Inflammatory macrophage treated with lipopolysaccharide for 4 hours (primary cell): ENCODE measurements around the gene LDLRAP1.

Experiments used
- DNase-seq: peaks from one replicate; pipeline ENCODE4 v3.0.0-alpha.2; 2020

The LDLRAP1 gene

DNA sequence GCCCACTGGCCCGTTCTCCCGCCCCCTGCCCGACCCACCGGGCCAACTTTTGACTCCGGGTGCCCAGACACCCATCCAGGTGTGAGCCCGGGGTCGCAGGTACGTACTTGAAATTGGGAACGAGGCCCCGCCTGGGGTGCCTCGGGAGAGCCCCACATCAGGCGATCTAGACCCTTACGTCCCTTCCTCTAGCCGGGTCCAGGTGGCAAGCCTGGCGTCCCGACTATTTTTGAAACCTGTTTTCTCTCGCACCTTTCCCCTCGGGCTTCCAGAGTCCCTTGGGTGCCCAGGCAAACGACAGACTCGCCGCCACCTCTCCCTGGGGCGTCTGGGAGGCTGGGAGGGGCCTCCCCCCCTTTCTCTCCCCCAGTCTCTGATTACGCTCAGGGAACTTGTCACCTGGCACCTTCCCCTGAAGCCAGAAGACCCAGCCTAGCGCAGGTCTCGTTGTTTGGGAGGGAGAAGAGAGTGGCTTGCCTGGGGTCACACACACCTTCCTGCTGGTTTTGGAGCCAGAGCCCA, 898 bp downstream of the LDLRAP1 start:
- DNase-seq: no peak

DNA sequence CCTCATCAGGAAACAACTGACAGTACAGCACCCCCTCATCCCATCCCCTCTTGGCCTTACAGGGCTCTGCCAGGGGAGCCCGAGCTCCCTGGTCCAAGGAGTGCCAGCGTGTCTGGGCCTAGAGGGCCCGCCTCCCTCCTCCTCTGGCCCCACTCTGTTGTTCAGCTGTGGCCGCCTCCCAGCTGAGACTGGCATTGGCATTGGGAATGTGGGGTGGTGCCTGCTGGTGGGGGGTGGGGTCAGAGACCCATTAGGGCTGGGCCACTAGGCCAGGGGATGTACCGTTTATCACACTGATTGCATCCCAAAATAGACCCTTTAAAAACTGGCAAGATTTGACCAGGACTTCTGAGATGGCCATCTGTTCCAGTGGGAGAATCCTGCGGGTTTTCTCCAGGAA, 1.4 kb downstream of the LDLRAP1 start:
- no peak for DNase-seq

DNA sequence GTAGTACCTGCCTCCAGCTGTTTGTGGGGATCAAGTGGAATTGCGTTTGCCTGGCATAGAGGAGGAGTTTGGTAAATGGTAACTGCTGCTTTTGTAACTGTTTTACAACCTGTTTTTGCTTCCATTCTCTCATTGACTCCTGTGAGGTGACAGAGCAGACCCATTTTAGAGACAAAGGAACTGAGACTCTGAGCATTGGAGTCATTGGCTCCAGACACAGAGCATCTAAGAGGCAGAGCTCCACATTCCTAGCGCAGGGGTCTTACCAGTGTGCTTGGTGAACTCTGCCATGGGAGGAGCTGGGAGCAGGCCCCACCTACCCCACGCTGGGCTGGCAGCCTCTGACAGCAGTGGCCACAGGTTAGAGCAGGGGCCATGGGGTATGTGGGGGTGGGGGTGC, 2.4 kb downstream of the LDLRAP1 start:
- no peak for DNase-seq

DNA sequence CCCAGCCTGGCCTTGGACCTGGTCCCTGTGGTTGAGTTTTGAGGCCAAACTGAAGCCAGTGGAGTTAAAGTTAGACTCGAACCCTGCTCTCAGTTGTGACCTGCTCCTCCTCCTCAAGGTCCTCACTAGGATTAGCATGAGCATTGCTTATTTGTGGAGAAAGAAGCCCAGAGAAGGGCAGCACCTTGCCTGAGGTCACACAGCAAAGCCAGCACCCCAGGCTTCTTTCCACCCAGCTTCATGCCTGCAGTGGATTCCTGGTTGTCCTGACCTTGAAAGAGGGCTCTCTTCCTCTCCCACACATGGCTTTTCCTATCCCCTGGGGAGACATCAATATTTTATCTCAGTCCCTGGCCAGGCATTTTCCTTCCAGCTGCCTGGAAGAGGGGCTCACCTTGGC, 2.8 kb downstream of the LDLRAP1 start:
- no peak for DNase-seq

DNA sequence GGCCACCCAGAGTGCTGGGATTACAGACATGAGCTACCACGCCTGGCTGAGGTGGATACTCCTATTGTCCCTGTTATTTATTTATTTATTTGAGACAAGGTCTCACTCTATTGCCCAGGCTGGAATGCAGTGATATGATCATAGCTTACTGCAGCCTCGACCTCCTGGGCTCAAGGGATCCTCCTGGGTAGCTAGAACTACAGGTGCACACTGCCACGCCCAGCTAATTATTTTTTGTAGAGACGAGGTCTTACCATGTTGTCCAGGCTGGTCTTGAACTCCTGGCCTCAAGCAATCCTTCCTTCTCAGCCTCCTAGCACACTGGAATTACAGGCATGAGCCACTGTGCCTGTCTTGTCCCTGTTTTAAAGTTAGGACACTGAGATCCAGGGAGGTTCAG, 5.2 kb downstream of the LDLRAP1 start:
- DNase-seq: no peak

DNA sequence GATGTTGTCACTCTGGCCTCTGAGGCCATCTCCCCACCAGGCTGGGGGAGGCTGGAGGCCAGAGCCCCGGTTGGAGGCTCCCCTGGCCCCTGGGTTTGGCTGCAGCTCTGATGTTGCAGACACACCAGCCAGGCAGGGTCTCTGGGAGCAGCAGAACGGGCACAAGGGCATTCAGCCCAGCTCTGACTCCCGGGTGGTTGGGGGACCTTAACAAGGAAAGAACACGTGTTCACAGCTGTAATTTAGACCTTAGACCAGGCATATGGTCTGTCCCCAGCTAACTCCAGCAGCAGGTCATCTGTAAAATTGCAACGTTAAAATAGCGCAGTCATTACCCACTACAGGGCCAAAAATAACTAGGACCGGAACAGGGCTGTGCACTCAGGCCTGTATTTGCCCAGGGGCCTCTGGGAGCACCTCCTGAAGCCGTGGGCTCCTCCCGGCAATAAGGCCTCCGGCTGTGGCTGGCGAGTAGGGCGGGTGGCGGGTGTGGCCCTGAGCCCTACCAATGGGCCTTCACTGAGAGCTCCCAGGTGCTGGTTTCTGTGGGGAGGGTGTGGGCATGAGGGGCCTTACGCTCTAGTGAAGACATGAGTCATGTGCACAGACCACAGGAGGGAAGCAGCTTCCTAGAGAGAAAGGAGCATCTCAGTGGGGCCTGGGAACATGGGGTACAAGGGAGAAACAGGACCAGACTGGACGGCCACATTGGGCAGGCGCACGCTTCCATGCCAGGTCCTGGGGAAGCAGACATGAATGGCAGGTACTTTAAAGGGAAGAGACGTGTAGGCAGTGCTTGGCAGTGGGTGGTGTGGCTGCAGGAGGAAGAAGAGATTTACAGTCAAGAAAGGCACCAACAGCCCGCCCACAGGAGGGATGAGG, 6.1 kb downstream of the LDLRAP1 start:
- peak; percentile 54 for DNase-seq

DNA sequence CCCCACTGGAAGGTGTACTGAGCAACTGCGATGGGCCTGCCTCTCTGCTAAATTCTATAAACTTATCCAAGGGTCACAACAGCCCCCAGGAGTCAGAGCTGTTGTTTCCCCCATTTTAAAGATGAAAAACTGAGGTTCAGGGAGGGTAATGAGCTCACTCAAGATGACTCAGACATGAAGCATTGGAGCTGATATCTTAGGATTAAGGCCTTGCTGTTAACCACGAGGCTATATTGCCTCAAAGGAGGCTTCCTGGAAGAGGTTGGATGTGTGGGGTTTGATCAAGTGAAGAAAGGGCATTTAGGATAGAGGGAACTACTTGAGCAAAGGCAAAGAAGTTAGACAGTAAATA, 6.7 kb downstream of the LDLRAP1 start:
- peak; percentile 75 for DNase-seq

DNA sequence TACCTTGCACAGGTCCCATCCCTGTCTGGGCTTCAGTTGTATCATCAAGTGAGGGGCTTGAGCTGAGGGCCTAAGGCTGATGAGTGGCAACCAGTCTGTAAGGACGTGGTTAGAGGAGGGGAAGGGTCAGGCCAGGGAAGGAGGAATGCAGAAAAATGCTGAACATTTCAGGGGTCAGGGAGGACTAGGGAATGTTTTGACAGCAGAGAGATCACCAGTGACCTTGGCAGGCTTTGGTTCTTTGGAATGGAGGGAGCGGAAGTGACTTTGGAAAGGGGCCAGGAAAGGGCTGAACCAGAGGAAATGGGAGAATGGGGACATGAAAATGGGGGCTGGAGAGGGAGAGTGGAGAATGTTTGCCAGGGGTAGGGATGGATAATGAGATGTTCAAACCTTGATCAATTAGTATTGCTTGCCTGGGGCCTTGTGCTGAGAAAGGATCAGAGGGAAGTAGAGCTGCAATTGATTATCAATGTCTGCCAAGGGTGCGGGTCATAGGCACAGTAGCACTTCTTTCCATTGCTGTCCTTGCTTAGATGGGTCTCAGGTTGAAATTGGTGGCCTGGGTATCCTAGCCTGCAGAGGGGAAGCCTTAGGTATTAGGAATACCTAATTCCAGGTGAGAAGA, 7.4 kb downstream of the LDLRAP1 start:
- DNase-seq: no peak

DNA sequence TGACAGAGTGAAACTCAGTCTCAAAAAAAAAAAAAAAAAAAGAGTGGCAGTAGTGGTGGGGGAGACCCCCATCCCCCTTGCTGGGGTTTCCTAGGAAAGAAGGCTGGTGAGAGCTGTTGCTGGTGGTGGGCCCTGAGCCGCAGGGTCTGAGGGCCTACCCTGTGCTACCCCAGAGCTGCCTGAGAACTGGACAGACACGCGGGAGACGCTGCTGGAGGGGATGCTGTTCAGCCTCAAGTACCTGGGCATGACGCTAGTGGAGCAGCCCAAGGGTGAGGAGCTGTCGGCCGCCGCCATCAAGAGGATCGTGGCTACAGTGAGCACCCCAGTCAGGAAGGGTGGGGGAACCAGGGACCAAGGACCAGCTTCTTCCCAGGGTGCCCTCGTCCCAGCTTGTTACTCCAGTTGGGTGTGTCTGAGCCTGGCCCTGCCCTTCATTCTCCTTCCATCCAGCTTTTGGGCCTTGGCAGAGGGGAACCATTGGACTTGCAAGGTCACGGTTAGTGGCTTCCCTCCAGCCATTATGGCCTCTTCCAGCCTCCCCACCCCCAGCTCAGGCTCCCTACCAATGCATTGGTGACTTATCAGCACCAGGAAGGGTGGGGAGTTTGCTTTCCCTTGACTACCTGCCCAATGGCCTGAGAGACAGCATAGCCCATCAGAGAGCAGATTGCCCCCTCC, 10.5 kb downstream of the LDLRAP1 start:
- DNase-seq: no peak

DNA sequence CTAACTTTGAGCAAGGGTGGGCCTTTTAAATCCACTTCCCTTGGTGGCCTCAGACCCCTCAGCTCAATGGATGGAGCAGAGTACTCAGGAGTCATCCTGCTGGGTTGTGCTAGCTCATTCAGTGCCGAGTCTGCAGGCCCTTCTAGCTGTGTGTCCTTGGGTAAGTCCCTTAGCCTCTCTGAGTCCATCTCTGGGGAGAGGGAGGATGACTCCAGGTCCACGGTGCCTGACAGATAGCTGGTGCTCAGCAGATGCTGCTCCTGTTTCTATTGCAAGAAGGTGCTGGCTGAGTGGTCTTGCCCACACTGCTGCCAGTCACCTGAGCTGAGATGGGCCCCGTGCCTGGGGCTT, 11.0 kb downstream of the LDLRAP1 start:
- no peak for DNase-seq

DNA sequence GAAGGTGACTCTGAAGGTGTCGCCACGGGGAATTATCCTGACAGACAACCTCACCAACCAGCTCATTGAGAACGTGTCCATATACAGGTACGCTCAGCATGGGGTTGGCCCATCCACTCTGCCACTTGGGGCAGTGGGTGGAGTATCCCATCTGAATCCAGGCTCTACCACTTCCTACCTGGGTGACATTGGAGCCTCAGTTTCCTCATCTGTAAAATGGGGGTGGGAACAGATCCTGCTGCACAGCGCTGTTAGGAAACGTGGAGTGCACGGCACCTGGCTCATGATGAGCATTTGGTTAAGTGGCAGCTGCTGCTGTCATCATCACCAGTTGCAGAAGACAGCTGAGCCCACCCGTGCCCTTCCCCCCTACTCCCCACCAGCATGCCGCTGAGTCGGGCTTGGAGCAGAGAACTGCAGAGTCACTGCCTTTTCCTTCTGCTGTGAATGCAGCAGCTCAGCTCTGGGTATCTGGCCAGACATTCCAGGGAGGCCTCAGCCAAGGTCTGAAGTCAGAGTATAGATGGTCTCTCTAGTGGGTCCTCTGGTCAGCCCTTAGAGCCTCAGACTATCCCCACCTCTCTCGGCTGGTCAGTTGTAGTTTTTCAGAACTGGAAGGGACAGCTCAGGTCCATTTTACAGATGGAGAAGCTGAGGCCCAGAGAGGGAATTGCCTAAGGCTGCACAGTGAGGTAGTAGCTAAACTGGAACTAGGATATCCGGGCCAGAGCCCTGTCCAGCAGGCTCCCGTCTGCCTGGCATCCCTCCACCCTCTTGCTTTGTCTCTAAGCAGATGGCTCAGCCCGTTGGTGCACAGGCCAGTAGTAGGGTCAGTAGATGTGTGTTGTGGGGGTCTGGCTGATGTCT, 11.7 kb downstream of the LDLRAP1 start:
- DNase-seq: no peak

DNA sequence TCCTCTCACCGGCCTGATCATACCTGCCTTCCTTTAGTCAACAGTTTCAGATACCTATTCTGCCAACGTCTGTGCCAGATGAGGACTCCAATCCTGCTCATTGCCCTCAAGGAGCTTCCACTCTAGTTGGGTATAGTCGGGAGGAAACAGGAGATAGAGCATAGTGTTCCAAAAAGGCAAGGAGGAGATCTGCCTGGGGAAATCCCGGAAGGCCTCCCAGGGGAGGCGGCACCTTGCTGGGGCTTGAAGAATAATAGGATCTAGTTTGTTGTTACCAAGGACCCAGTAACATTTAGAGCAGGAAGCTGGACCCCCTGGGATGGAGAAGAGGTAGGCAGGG, 12.3 kb downstream of the LDLRAP1 start:
- no peak for DNase-seq

DNA sequence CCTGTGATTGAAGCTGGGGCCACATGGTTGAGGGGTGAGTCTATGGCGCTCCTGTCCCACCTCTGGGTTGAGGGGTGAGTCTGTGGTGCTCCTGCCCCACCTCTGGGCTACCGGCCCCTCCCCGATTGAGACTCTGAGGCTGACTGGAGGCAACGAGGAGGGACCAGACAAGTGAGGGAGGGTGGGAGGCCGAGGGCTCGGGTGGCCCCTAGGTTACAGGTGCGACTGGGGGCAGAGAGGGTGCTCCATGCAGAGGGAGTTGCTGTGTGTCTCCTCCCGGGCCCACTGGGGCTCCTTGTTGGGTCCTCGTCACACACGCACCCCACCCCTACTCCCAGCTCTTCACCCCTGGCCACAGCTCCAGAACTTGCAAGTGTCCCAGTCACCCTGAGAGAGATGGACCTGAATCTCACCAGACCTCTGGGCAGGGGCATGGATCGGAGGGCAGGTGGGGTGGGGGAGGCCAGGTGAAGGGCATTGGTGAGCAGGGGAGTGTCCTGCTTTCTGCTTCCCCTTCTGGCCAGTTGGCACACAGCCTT, 12.8 kb downstream of the LDLRAP1 start:
- no peak for DNase-seq

DNA sequence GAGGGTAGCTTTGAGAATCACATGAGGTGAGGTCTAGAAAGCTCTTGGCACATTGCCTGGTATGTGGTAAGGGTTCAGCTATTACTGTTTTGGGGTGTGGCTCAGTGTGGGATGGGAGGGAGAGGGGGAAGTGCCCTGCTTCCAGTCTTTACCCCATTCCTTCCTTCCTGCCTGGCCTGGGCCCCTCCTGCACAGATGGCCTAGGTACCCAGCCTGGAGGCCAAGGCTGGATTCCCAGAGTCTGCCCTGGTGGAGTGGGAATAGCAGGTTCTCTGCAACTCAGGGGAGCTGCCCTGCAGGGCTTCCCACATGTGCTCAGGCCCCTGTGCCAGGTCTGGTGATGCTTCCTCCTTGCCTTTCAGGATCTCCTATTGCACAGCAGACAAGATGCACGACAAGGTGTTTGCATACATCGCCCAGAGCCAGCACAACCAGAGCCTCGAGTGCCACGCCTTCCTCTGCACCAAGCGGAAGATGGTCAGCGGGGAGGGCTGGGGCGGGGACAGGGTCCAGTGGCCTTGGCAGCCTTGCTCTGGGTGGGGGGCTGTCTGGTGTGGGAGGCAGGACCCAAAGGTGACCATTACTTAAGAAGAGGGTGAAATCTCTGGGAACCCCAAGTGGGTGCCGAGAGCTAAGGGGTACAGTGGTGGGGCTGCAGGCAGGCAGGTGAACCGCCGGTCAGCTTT, 13.5 kb downstream of the LDLRAP1 start:
- DNase-seq: peak; percentile 69

DNA sequence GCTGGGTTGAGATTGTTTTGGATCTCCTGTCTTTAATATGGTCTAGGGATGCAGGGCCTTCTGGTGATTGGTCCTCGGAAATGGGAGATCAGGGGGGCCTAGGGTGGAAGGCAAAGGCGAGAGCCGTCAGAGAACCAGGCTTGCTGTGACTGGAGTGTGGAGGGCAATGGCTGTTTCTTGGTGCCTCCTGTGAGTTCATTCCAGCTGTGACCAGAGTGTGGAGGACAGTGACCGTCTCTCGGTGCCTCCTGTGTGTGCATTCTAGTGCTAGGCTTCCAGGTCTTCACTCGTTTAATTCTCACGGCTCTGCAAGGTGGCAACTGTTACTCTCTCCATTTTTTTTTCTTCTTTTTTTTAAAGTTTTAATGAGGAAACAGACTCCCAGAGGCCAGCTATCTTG, 14.1 kb downstream of the LDLRAP1 start:
- no peak for DNase-seq

DNA sequence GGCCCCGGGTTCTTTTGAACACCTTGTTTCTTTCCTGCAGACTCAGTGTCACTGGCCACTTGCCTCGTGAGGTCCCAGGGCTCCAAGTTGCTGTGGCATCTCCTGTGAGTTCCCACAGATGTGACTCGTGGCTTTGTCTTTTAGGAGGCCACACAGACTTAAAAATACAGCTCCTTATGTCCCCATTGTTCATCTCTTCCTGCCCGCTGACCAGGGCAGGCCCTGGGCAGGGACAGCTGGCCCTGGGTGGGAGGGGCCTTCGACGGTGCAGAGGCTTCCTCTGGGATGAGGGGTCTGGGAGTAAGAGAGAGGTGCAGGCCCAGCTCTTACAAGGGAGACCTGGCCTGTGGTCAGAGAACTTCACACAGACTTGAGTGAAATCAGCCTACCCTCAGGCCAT, 15.6 kb downstream of the LDLRAP1 start:
- DNase-seq: no peak

DNA sequence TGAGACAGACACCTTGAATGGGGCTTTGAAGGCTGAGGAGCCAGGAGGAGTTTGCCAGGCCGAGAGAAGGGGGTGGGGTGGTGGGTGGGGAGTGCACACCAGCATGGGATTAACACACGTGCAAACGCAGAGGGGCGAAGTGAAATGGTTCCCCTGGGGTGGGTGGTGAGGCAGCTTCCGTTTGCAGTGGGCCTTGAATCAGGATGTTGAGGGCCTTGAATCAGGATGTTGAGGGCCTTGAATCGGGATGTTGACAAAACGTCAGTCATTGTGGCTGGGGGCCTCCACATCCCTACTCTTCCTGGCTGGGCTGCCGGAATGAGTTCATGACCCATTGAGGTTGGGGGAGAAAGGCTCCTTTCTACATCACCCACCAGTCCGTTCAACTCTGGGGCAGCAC, 16.6 kb downstream of the LDLRAP1 start:
- no peak for DNase-seq

DNA sequence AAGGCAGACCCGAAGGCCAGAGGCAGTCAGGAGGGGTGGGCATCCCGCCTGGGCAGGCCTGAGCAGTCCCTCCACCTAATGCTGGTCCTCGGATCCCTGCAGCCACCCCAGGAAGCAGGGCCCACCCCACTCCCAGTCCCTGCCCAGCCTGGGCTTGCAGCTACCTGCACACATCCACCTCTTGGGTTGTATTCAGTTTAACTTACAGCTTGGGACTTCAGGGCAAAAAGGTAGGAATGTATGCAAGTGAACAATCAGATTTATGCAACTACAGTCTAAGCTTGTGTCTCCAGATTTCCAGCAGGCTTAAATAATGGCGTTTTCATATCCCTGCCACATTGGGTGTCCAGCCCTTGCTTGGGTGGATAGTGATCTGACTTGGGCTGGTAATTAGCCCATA, 17.4 kb downstream of the LDLRAP1 start:
- no peak for DNase-seq

DNA sequence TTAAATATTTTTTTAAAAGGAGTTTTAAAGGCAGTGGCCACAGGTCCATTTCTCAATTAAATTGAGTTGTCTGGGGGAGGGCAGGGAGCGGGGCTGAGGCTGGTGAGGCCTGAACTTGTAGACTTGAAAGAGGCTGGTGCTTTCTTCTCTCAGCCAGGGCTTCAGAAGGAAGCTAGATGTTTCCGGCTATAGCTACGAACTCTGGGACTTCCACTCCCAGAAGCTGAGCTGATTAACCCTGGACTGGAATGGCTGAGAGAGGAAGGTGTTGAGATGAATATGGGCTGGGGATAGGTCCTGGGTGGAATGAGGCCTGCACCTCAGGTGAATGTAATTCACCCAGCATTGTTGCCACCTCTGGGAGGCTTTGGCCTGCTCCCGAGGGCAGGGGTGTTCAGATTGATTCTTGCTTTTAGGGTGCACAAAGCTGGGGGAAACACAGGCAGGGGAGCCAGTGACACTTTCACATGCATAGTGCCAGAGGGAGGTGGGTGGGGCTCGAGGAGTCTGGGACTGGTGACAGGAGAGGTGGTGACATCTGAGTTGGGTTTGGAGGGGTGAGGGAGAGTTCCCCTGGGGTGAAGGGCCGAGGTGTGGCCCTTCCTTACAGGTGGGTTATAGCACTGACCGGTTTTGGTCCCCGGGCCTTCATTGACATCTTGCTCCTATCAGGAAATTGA, 18.2 kb downstream of the LDLRAP1 start:
- no peak for DNase-seq

DNA sequence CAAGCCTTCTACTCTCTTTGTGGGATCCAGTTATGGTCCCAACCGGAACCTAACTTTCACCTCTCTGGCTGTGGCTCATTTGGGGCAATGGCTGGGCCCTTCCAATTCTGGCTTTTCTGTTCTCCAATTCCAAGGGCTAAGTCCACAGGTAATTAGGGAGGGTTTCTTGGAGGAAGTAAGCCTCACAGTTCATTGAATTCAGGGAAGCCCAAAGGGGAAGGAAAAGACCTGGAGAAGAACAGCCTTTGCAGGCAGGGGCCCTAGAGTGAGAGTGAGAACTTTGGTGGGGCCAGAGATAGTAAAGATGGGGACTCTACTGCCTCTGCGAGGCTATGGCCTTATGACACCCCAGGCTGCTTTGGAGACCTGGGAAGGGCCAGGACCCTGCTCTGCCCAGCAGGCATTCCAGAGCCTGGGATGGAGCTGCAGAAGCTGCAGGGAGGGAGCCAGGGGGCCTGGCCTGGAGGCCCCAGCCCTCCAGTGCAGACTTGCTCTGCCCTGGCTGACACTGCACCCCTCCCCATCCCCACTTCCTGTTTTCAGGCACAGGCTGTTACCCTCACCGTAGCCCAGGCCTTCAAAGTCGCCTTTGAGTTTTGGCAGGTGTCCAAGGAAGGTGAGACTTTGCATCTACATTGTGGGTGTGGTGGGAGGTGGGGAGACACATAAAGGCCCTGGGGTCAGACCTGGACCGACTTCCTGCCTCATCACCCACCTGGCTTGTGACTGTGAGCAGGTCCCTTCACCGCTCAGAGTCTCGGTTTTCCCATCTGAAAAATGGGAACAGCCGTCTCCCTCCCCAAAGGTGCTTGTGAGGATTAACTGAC, 18.9 kb downstream of the LDLRAP1 start:
- no peak for DNase-seq

DNA sequence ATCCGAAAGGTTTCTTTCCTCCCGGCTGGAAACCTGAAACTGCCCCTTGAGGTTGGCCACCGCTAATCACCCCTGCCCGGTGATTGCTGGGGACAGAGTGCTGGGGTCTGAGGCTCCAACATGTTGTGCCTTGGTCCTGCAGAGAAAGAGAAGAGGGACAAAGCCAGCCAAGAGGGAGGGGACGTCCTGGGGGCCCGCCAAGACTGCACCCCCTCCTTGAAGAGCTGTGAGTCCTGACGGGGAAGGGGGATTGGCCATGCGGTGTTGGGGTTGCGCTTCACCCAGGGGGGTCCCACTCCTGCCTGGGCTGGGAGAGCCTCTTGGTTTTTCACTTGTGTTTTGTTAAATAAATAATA, 19.5 kb downstream of the LDLRAP1 start:
- no peak for DNase-seq
